GM18502 (cell line): ENCODE measurements around the gene ANTXRL.
"Not testable (repeated sequence)": the region's sequence is repeated elsewhere in the genome, so short reads cannot be mapped to it uniquely, and the experiment has no call there.

ENCODE experiments used
- ATAC-seq: cut with Tn5 transposase; IDR thresholded peaks from one replicate; pipeline ENCODE4 v1.9.1; 2021; ENCODE audit warnings: mild to moderate bottlenecking; ENCODE audit not compliant: unreplicated experiment, poor library complexity

The ANTXRL gene

GRCh38 chr10:46286991-46287693, at the start of gene ANTXRL:
ANTXRL (plus strand) TSS chr10:46286997; CDS start chr10:46287263, 266 bp downstream.
- no peak for ATAC-seq

GRCh38 chr10:46237815-46238510, 48.8 kb upstream of the ANTXRL start:
- no peak for ATAC-seq

- no peak for ATAC-seq
Measured at GRCh38 chr10:46239247-46239646, 47.5 kb upstream of the ANTXRL start.

- ATAC-seq, result no peak
Measured at GRCh38 chr10:46239993-46240683, 46.7 kb upstream of the ANTXRL start.

GRCh38 chr10:46240684-46241565, 45.9 kb upstream of the ANTXRL start:
- ATAC-seq, result no peak

- ATAC-seq, result no peak
Measured at GRCh38 chr10:46245381-46245900, 41.4 kb upstream of the ANTXRL start.

GRCh38 chr10:46246400-46247180, 40.2 kb upstream of the ANTXRL start:
- ATAC-seq, result not testable (repeated sequence)

- ATAC-seq, result no peak
Measured at GRCh38 chr10:46247181-46247475, 39.7 kb upstream of the ANTXRL start.

GRCh38 chr10:46247808-46248569, 38.8 kb upstream of the ANTXRL start:
- no peak for ATAC-seq

GRCh38 chr10:46248651-46249146, 38.1 kb upstream of the ANTXRL start:
- ATAC-seq, result no peak

GRCh38 chr10:46249617-46250344, 37.0 kb upstream of the ANTXRL start:
- not testable (repeated sequence) for ATAC-seq

- ATAC-seq, result no peak
Measured at GRCh38 chr10:46250481-46250880, 36.3 kb upstream of the ANTXRL start.

- ATAC-seq, result no peak
Measured at GRCh38 chr10:46250898-46251856, 35.6 kb upstream of the ANTXRL start.

- no peak for ATAC-seq
Measured at GRCh38 chr10:46251857-46252847, 34.6 kb upstream of the ANTXRL start.

- no peak for ATAC-seq
Measured at GRCh38 chr10:46253076-46254006, 33.5 kb upstream of the ANTXRL start.
